Measurements from ENCODE around the gene CCDC83.

DNA sequence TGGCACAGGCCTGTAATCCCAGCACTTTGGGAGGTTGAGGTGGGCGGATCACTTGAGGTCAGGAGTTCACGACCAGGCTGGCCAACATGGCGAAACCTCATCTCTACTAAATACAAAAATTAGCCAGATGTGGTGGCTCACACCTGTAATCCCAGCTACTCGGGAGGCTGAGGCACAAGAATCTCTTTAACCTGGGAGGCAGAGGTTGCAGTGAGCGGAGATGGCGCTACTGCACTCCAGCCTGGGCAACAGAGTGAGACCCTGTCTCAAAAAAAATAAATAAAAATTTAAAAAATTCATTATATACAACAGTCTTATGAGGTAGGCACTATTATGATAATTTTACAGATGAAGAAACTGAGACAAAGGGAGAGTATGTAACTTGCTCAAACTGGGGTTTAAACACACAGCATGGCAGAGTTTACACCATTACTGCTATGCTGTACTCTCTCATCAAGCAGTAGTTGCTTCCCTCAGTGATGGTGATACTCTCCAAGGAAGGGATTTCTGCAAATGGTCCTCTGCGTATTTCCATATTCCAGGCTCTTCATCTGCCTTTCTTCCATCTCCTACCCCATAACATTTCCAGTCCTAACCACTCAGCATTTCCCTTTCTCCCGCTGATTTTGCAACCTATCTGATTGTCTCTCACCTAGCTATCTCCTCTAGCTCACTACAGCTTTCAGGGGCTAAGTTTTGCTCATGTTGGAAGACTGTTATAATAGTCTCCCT lies 95.3 kb downstream of the CCDC83 start:
- TF ChIP-seq ZNF146 (tag by site-specific recombination; IDR thresholded peaks at IDR 0.05) (no peak), ZNF660 (tag by site-specific recombination; IDR thresholded peaks at IDR 0.05) (no peak), MZF1 (tag by site-specific recombination; IDR thresholded peaks at IDR 0.05; ENCODE audit: borderline replicate concordance) (no peak), ZNF558 (tag by site-specific recombination; IDR thresholded peaks at IDR 0.05) (no peak), ZNF561 (tag by site-specific recombination; IDR thresholded peaks at IDR 0.05; ENCODE audit: borderline replicate concordance) (no peak), SCRT2 (tag by site-specific recombination; IDR thresholded peaks at IDR 0.05) (no peak), ZNF121 (tag by site-specific recombination; IDR thresholded peaks at IDR 0.05) (no peak), GLIS2 (tag by site-specific recombination; IDR thresholded peaks at IDR 0.05) (no peak)
- TF ChIP-seq, protein P1, sequence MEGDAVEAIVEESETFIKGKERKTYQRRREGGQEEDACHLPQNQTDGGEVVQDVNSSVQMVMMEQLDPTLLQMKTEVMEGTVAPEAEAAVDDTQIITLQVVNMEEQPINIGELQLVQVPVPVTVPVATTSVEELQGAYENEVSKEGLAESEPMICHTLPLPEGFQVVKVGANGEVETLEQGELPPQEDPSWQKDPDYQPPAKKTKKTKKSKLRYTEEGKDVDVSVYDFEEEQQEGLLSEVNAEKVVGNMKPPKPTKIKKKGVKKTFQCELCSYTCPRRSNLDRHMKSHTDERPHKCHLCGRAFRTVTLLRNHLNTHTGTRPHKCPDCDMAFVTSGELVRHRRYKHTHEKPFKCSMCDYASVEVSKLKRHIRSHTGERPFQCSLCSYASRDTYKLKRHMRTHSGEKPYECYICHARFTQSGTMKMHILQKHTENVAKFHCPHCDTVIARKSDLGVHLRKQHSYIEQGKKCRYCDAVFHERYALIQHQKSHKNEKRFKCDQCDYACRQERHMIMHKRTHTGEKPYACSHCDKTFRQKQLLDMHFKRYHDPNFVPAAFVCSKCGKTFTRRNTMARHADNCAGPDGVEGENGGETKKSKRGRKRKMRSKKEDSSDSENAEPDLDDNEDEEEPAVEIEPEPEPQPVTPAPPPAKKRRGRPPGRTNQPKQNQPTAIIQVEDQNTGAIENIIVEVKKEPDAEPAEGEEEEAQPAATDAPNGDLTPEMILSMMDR (tag by site-specific recombination; IDR thresholded peaks at IDR 0.05): no peak
- TF ChIP-seq, protein P2, sequence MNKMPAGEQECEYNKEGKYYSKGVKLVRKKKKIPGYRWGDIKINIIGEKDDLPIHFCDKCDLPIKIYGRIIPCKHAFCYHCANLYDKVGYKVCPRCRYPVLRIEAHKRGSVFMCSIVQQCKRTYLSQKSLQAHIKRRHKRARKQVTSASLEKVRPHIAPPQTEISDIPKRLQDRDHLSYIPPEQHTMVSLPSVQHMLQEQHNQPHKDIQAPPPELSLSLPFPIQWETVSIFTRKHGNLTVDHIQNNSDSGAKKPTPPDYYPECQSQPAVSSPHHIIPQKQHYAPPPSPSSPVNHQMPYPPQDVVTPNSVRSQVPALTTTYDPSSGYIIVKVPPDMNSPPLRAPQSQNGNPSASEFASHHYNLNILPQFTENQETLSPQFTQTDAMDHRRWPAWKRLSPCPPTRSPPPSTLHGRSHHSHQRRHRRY (tag by site-specific recombination; IDR thresholded peaks at IDR 0.05): no peak
- TF ChIP-seq, protein P3, sequence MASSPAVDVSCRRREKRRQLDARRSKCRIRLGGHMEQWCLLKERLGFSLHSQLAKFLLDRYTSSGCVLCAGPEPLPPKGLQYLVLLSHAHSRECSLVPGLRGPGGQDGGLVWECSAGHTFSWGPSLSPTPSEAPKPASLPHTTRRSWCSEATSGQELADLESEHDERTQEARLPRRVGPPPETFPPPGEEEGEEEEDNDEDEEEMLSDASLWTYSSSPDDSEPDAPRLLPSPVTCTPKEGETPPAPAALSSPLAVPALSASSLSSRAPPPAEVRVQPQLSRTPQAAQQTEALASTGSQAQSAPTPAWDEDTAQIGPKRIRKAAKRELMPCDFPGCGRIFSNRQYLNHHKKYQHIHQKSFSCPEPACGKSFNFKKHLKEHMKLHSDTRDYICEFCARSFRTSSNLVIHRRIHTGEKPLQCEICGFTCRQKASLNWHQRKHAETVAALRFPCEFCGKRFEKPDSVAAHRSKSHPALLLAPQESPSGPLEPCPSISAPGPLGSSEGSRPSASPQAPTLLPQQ (tag by site-specific recombination; IDR thresholded peaks at IDR 0.05): no peak

Data from HEK293 (cell line).